Activated CD8-positive, alpha-beta T cell treated with anti-CD3 and anti-CD28 coated beads for 36 hours (primary cell): Measurements from ENCODE around the gene DNAH11. TPM values are rescaled to one million over a fixed set of nuclear protein-coding genes. Genes with fewer than 3 reads are reported as not detected.

ENCODE experiments used
- ATAC-seq: fragments of 200-7000 bp; cut with Tn5 transposase; one replicate; pipeline ENCODE4 v1.10.0; 2021; ENCODE audit warnings: mild to moderate bottlenecking, moderate library complexity
- CTCF ChIA-PET: fragments of 350-600 bp; sonication (Branson Sonifier 250); formaldehyde crosslinking; loops from one replicate; lab custom pipeline; 2021; ENCODE audit warnings: antibody characterized with exemption; lab: Charles Lee
- POLR2A ChIA-PET: fragments of 350-600 bp; sonication (Branson Sonifier 250); formaldehyde crosslinking; loops from one replicate; lab custom pipeline; 2021; ENCODE audit warnings: antibody characterized with exemption; lab: Charles Lee
- DNase-seq: peaks from one replicate; pipeline ENCODE4 v3.0.0-alpha.2; 2020
- H3K27ac Mint-ChIP-seq: one replicate; pipeline ENCODE4 v1.8.0; 2021; ENCODE audit warnings: mild to moderate bottlenecking, mixed read lengths
- H3K27me3 Mint-ChIP-seq: one replicate; pipeline ENCODE4 v1.8.0; 2021; ENCODE audit warnings: mixed read lengths
- H3K36me3 Mint-ChIP-seq: one replicate; pipeline ENCODE4 v1.8.0; 2021; ENCODE audit warnings: low read depth, mixed read lengths
- H3K4me1 Mint-ChIP-seq: one replicate; pipeline ENCODE4 v1.8.0; 2021; ENCODE audit warnings: low read depth, mixed read lengths
- H3K4me3 Mint-ChIP-seq: one replicate; pipeline ENCODE4 v1.8.0; 2021; ENCODE audit warnings: mild to moderate bottlenecking, moderate library complexity, mixed read lengths
- H3K9me3 Mint-ChIP-seq: one replicate; pipeline ENCODE4 v1.8.0; 2021; ENCODE audit warnings: mixed read lengths
- intact Hi-C: fragments of 100-400 bp; cut with micrococcal nuclease; formaldehyde crosslinking; loops from one replicate; pipeline ENCODE4 v1.10.0; 2022
- total RNA-seq, 2 experiments: library from RNA; stranded (reverse); gene quantifications; one replicate each; pipeline ENCODE4 v1.2.3, GENCODE V29; 2021
- TF ChIP-seq, protein P1 (sequence below): fragments of 200-600 bp; IDR thresholded peaks from one replicate; pipeline ENCODE4 v1.8.0; 2022; ENCODE audit warnings: antibody characterized with exemption, mild to moderate bottlenecking

The DNAH11 gene
- total RNA-seq, 2 experiments from 2014 or later, result 2.3 to 2.7 TPM

DNA sequence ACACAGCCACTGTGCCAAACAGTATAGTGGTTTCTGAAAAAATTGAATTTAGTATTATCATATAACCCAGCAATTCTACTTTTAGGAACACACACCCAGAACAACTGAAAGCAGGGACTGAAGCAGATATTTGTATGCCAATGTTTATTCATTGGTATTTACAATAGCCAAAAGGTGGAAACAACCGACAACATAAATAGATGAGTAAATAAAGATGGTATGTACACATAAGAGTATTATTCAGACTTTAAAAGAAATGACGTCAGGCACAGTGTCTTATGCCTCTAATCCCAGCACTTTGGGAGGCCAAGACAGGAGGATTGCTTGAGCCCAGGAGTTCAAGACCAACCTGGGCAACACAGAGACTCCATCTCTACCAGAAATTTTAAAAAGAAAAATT, 395.6 kb downstream of the DNAH11 start:
- Mint-ChIP-seq H3K36me3 (peaks cover 64% of the 10 kb centered on the region), H3K27ac (peak overlapping the region; percentile 94), H3K9me3 (peaks cover 8% of the 10 kb centered on the region), H3K4me1 (peaks cover 78% of the 10 kb centered on the region), H3K4me3 (peak overlapping the region; percentile 57), H3K27me3 (no peaks in the 10 kb centered on the region)
- ChIA-PET POLR2A (no interaction called here), CTCF (no interaction called here)
- no peak for DNase-seq
- intact Hi-C loops, result no loop called here
- TF ChIP-seq, protein P1, sequence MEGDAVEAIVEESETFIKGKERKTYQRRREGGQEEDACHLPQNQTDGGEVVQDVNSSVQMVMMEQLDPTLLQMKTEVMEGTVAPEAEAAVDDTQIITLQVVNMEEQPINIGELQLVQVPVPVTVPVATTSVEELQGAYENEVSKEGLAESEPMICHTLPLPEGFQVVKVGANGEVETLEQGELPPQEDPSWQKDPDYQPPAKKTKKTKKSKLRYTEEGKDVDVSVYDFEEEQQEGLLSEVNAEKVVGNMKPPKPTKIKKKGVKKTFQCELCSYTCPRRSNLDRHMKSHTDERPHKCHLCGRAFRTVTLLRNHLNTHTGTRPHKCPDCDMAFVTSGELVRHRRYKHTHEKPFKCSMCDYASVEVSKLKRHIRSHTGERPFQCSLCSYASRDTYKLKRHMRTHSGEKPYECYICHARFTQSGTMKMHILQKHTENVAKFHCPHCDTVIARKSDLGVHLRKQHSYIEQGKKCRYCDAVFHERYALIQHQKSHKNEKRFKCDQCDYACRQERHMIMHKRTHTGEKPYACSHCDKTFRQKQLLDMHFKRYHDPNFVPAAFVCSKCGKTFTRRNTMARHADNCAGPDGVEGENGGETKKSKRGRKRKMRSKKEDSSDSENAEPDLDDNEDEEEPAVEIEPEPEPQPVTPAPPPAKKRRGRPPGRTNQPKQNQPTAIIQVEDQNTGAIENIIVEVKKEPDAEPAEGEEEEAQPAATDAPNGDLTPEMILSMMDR, result no peak
- ATAC-seq, result no peak

DNA sequence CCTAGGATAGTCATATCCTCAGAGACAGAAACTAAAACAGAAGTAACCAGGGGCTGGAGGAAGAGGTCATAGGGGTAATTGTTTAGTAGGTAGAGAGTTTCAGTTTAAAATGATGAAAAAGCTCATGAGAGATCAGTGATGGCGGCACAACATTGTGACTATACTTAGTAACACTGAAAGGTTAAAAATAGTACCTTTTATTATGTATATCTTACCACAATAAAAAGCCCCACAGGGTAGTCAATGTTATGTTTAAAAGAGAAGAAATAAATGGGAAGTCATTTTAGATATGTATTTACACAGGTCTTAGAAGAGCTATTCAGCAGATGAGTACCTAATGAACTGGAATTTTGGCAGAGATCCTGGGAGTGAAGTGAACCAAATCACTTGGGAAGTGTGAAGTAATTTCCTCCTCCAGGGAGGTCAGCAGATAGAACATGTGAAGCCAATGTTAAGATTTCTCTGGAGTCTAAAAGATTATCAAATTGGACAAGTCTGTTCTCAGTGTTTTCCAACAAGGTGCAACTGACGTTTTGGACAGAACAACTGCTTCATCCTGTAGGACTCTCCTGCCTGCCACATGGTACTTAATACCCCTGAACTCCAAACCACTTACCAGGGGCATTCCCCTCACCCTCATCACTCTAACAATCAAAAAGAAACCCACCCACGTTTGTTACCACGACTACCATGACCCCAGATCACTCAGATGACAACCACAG, 396.5 kb downstream of the DNAH11 start:
- peaks cover 7% of the 10 kb centered on the region for H3K9me3 Mint-ChIP-seq
- ATAC-seq (peak; percentile 85), DNase-seq (peak; percentile 90)
- peak overlapping the region; percentile 57 for H3K4me3 Mint-ChIP-seq
- CTCF ChIA-PET, result interaction anchor here (0.5 to 1.2 kb wide), 2 partner anchors 8 to 52 kb away, joined by 3 to 4 read pairs; no protein-coding TSS in a partner anchor
- intact Hi-C loops, result no loop called here
- peak overlapping the region; percentile 94 for H3K27ac Mint-ChIP-seq
- peaks cover 74% of the 10 kb centered on the region for H3K4me1 Mint-ChIP-seq
- no peaks in the 10 kb centered on the region for H3K27me3 Mint-ChIP-seq
- POLR2A ChIA-PET, result interaction anchor here (0.8 to 1.5 kb wide), 2 partner anchors 12 to 30 kb away, joined by 3 read pairs; no protein-coding TSS in a partner anchor
- peaks cover 60% of the 10 kb centered on the region for H3K36me3 Mint-ChIP-seq
- TF ChIP-seq, protein P1, result no peak

DNA sequence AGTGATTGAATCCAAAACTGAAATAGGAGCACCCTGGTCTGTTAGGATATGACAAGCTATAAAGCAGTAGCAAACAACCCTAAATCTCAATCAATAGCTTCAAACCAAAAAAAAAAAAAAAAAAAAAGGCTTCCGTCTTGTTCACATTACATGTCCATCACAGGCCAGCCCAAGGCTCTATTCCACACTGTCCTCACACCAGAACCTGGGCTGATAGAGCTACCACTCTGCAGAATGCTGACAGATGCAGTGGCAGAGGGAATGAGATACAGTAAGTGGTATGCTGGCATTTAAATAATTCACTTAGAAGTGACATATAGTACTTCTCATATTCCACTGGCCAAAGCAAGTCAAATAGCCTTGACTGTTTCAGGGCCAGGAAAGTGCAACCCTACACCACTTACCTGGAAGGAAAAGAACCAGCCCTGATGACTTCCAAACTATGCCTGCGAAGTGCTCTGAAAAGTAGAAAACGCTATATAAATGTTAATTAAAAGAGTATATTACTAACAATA, 397.1 kb downstream of the DNAH11 start:
- no peak for ATAC-seq
- TF ChIP-seq, protein P1, result no peak
- intact Hi-C loops, result no loop called here
- no peaks in the 10 kb centered on the region for H3K27me3 Mint-ChIP-seq
- peaks cover 58% of the 10 kb centered on the region for H3K36me3 Mint-ChIP-seq
- H3K4me3 Mint-ChIP-seq, result peak overlapping the region; percentile 57
- DNase-seq, result no peak
- peak overlapping the region; percentile 94 for H3K27ac Mint-ChIP-seq
- ChIA-PET POLR2A (interaction anchor here (0.8 to 1.5 kb wide), 2 partner anchors 12 to 30 kb away, joined by 3 read pairs; no protein-coding TSS in a partner anchor), CTCF (interaction anchor here (0.5 to 1.2 kb wide), 2 partner anchors 8 to 51 kb away, joined by 3 to 4 read pairs; no protein-coding TSS in a partner anchor)
- peaks cover 72% of the 10 kb centered on the region for H3K4me1 Mint-ChIP-seq
- peaks cover 3% of the 10 kb centered on the region for H3K9me3 Mint-ChIP-seq

DNA sequence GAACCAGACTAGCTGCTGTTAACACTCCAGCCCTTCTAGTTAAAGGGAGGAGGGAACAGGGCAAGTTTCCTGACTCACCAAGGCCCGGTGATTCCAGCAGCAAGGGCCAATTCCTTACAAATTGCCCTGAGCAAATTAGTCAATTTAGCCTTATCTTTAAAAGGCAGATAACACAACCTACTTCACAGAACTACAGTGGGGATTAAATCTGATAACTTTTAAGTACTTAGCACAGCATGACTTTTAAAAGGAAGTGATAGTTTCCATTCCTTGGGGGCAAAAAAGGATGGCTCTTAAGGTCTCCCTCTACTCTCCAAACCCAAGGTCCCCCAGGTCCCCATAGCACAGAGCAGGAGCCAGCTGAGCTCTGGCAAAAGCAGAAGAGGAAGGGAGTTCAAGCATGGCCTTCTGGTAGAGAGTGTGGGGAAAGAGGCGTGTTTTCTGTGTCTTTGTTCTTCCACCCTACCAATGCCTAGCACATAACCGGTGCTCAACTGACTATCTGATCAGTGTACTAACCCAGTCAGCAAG, 398.8 kb downstream of the DNAH11 start:
- peak overlapping the region; percentile 40 for H3K4me3 Mint-ChIP-seq
- POLR2A ChIA-PET, result no interaction called here

More for the DNA sequence above, 398.8 kb downstream of the DNAH11 start:
- H3K27ac Mint-ChIP-seq, result no peak overlapping the region
- CTCF ChIA-PET, result no interaction called here
- H3K4me1 Mint-ChIP-seq, result peaks cover 70% of the 10 kb centered on the region
- TF ChIP-seq, protein P1, result no peak
- intact Hi-C loops, result no loop called here
- no peaks in the 10 kb centered on the region for H3K9me3 Mint-ChIP-seq
- DNase-seq (peak; percentile 8), ATAC-seq (no peak)
- no peaks in the 10 kb centered on the region for H3K27me3 Mint-ChIP-seq
- H3K36me3 Mint-ChIP-seq, result peaks cover 45% of the 10 kb centered on the region
